GM21576 (cell line): Measurements from ENCODE around the gene GRID1.

ENCODE experiments used
- ATAC-seq: cut with Tn5 transposase; IDR thresholded peaks from one replicate; pipeline ENCODE4 v1.9.1; 2021; ENCODE audit warnings: mild to moderate bottlenecking, moderate library complexity; ENCODE audit not compliant: unreplicated experiment

The GRID1 gene

DNA sequence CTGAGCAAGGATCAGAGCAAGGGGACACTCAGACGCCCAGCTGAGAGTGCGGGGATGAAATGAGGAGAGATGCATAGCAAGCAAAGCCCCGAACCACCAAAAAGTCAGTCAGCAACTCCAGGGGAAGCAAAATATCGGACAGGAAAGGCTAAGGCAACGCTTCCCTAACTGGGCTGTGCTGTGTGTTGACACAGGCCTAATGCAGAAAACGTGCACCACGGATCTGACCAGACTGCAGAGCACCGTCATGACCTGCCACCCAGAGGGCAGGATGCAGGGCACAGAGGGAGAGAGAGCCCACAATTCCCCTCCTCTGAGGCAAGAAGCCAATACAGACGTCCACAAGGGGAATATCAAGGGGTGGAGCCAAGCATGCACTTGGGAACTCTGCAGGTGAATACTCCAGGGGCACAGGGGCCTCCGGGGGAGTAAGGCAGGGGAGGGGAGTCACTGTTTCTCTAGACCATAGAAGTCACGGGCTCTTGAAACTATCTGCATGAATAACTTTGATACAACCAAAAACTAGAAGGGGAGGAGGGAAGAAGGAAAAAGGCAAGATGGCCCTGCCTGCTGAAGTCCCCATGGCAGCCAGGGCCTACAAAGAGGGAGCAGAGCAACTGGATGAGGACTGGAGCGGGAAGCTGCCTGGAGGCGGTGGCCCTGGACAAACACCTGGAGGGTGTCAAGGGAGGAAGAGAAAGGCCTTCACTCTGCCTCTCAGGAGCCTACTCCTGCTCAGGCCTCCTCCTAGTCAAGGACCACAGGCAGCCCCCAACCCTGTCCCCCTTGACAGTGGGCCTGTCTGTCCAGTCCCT lies 26.2 kb downstream of the GRID1 start:
- ATAC-seq, result no peak

DNA sequence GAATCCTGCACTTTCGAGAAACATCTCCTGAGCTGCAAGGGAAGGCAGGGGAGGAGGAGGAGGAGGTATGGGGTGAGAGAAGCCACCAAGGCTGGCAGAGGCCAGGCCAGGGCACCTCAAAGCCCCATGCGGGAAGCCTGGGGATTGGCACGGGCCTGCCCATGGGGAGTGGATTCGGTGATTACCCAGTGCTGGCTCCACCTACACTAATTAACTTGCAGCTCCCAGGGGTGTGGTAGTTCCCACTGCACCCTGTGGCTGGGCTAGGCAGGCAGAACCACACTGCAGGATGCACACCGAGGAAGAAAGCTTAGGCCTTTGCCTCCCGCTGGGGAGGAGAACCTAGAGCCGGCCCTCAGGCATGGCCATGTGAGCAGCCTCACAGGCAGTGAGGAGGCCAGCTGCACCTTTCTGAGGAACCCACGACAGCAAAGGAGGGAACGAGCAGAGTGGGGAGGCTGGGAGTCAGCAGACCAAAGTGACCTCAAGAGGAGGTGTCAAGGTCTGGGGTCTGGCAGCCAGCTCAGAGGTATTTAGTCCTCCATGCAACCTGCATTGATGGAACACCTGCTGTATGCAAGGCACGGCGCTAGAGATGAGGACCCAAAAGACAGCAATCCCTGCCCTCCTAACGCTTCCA lies 27.2 kb downstream of the GRID1 start:
- ATAC-seq, result no peak

DNA sequence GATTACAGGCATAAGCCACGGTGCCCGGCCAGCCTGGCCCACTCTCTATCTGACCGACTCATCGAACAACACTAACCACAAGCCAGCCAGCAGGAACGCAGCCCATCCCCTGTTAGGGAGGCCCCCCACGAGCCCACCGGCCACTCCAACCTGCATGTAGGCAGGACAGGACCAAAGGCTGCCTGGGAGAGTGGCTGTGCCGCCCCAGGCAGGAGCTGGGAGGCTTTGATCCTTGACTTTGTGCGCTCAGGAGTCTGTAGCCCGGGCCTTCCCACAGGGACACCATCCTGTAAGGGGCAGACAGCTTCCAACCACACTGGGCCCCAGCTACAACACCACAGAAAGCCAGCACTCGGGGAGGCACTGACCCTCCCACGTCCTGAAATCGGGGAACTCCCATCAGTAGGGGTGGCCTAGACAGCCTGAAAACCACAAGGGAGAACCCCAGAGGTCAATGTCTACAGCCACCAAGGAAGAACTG lies 29.4 kb downstream of the GRID1 start:
- peak; percentile 56 for ATAC-seq

DNA sequence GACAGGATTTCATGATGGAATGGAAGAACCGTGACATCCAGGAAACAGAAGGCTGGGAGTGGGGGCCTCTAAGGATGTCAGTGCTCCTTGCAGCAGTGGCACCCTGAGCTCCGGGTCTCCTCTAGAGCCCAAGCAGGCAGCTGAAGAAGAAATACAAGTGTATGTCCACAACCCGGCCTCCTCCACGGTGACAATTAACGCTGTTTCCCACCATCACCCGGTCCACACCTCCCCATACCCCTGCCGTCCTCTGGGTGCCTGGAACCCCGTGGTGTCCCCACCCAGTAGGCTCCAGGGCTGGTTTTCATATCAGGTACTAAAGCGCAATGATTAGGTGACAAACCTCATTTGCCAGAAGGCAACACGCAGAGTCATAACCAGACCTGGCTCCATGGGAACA lies 30.3 kb downstream of the GRID1 start:
- ATAC-seq, result no peak

DNA sequence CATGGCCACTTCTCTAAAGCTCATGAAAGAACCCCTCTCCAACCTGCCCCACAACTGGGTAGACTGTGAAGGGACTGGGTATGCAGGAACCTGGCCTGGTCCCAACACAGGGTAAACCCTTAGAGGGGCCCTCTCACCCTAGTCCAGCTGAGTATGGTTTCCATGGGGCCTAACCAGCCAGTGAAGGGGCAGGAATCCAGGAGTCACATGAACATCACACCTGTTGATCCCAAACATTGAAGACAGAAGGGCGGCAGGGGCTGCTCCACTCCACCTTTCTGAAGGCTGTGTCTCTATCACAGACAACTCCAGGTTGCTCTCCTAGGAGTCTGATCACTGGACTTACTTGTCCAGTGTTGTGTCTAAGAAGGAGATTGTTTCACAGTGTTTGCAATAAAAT lies 30.8 kb downstream of the GRID1 start:
- no peak for ATAC-seq

DNA sequence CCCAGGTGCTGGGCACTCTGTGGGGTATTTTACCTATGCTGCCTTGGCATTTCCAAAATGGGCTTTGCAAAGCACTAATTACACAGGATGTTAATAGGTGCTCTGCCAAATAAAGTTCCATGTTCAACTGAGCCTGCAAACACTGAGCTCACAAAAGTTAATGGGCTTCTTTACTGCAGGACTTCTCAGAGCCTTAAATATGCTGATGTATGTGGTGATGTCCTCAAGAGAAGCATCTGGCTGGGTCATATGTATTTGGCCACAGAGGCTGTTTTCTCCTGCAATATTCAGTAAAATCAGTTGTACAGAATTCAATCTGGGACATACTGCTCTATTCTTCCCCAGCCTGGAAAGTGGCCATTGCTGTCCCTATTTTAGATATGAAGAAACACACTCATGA lies 31.3 kb downstream of the GRID1 start:
- ATAC-seq, result no peak

DNA sequence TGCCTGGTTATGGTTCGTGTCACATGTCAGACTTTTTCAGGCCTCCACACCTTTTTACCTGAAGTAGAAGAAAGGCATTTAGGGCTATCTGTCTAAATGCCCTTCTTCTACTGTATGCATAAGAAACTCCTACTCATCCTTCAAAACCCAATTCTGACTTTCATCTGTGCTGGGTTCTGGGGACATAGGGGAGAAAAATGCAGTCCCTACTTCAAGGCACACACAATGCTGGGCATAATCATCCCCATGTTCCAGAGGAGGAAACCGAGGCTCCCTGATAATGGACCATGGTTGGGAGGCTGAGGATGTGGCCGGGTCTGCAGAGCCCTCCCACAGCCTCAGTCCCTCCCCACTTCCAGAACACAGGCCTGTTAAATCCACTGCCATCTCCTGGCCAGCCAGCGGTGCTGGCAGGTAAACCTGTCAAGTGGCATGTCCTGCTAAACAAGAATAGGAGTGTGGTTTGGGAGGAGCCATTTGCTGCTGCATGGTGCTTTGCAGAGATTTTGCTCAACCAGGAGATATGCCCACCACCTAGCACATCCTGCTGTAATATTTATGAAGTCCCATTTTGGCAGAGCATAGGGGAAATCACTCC lies 32.0 kb downstream of the GRID1 start:
- no peak for ATAC-seq

DNA sequence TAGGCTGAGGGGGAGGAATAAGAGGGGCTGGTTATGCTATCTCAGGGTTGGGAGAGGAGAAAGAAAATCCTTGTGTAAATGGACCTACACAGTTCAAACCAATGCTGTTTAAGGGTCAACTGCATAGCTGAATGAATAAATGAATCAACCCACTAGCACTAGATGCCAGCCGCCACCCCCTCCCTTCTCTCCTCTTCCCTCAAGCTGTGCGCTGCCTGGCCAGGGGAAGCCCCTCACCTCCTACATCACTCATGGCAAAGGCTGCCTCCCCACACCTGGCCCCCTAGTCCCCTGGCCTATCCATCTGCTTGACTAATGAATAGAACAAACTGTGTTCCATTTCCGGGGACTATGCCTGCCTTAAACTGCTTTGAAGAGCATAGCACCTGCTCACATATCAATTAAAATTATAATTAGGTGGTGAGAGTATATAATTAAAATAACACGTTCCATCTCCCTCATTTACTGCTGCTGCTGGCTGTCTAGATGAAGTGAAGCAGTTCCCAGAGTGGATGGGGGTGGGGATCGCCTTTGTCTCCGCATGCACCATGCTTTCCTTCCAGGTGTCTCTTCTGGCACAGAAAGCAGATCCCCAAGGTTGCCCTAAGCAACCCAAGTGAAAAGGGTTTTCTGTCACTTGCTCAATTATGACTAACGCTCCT lies 32.6 kb downstream of the GRID1 start:
- ATAC-seq, result no peak

DNA sequence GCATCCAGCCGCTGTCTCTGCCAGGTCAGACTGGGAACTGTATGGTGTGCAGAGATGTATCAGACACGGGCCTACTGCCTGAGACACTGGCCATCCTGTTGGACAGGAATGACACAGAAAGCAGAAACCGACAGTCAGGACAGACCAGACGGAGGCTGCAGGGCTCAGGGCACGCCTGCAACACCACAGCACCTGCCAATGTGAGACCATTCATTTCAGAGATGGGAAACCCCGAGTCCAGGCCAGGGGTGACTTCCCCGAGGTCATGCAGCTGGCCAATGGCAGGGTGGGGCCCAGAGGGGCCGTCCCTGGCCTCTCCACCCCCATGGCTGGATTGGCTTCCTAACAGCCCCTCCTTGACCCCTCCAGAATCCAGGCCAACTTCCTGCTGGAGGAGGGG lies 34.7 kb downstream of the GRID1 start:
- ATAC-seq, result no peak

DNA sequence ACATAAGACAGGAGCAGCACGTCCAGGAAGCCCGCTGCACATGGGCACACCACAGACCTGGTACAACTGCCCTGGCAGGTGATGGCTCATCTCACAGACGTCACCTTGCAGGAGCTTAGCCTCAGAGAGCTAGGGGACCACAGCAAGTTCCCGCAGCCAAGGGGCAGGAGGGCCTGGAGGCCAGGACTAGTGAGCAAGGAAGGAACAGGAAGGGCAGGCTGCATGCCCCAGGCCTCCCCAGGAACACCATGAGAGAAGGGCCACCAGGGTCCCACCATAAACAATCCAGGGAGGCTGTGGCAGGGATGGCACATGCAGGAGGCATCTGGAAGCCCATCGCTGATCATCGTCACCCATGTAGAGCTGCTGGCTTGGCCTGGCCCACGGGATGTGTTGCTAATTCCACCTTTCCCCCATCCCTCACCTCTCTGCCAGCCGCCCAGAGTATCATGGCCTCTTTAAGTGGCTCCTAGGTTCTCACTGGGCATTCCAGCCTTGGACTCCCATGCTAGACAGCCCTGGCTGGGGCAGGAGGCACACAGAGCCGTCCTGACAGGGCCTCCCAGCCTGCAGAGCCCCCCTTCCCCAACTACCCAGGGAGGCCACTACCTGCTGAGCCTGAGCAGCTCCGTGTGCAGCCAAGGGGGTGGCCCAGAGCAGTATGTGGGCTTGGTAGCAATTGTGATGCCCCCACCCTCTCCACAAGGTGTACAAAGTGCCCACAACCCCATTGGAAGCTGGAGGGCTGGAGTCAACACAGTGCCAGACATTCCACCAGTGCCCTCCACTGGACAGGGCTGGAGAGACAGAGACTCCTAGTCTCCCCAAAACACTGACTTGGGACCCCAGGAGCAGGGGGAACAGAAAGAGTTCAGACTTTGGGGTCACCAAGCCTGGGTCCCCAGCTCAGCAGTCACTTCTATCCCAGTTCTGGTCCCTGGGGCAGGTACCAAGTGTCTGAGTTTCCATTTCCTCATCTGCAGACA lies 35.5 kb downstream of the GRID1 start:
- no peak for ATAC-seq

DNA sequence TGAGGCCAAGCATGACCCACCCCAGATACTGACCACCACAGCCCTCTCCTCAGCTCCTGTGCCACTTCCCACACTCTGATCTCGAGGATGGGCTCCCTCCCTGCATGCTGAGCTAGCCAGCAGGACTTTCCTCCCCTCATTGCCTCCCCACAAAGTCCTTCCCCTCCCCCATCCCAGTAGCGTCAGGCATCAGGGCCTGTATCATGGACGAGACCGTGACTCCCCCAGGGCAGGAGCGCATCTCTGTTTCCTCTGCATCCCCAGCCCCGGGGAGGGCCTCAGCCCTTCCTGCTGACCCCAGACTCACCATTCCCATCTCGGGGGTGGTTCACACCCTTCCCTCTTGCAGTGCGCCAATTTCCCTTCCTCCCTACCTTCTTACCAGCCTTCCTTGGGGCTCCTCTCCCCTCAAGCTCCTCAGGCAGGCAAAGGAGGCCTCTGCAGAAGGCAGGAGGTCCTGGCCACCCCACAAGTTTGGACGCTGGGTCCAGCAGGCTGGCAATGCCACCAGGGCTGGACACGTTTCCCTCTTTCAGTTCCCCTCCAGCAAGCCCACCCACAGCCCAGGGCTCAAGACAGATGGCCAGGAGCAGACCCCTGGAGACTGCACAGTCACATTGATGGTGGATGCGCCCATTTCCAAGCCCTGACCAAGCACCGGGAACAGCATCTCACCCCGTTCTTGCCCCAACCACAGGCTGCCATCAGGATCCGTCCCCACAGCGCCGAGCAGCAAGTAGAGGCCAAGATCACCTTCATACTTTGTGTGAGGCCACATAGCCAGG lies 36.5 kb downstream of the GRID1 start:
- ATAC-seq, result no peak

DNA sequence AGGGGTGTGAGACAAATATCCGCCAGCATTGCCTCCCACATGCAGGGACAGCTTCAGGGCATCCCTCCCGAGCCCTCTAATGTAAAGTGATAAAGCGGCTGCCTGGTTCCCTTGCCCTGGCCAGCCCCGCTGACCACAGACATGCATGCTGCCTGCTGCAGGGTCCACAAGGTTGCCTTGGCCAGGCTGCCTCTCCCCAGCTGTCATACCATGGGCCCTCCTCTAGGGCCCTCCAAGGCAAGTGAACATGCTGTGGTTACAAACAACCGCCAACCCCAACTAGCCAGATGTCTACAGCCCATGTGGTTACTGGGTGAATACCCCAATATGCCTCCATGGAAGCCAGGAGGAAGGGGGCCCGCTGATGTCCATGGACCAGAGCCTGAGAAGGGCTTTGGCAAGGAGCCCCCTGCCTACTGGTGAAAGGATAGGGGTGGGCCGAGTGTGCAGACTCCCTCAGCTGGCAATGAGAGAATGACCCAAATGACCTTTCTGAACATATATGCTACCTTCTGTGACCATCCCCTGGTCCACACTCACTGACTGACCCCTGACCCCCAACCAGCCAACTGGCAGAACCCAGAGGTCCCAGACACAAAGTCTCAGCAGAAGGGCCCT lies 37.4 kb downstream of the GRID1 start:
- ATAC-seq, result no peak

DNA sequence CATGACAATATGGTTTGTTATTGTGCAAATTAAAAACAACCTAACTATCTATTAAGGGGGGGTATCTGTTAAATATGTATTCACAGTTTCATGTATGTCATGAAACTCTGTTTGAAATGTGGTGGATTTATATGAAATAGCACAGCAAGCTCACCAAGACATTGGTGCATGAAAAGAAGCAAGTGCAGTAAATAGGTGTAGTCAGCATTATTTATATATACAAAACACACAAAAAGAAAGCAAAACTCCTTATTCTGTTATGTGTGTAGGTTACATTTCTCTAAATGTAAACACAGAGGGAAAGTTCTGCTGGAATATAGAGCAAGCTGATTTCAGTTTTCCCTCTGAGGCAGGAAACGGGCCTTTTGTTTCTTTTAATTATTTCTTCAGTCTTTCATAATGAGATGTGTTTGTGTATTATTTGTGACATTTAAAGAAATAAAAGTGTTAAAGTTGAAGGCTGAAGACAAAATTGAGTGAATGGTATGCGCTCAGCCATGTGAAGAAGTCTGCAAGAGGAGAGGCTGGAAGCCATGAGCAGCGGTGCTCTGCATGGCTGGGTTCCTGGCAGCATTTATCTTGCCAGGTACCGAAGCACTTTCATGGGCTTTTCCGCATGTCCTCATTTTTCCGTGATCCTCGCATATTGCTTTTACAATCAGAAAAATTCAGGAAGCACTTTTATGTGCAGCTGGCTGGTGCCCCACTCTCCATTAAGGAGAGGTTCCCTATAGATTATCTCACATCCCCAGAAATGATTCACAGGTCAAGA lies 38.5 kb downstream of the GRID1 start:
- ATAC-seq, result no peak

DNA sequence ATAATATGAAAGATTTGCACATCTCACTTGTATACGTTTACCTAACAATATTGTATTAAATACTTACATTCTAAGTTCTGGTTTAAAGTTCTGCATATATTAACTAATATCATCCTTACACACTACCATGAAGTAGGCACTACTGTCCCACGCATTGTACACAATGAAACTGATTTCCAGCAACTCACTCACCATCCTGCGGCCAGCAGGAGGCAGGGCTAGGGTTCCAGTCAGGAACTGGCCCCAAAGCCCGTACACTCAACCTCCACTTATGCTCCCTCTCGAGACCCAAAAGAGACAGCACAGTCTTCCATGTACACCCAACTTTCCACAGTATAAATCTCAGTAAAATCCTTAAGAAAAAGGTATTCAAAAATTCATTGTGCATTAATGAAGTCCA lies 41.4 kb downstream of the GRID1 start:
- ATAC-seq, result no peak

DNA sequence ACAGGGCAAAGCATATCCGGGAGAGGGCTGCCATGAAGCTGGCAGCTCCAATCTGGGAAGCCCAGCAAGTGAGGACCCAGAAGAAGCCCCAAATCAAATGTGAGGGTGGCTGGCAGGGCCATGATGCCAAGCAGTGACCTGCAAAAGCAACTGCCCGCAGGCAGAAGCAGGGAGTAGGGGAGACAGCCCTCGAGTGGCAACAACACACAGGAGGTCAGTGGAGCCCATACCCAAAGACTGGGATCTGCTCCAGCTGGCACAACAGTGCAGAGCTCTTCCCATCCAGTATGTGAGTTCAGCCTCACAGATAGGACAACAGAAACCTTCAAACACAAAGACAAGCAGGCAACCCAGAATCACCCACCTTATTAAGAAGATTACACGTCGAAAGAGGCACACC lies 45.0 kb downstream of the GRID1 start:
- no peak for ATAC-seq

DNA sequence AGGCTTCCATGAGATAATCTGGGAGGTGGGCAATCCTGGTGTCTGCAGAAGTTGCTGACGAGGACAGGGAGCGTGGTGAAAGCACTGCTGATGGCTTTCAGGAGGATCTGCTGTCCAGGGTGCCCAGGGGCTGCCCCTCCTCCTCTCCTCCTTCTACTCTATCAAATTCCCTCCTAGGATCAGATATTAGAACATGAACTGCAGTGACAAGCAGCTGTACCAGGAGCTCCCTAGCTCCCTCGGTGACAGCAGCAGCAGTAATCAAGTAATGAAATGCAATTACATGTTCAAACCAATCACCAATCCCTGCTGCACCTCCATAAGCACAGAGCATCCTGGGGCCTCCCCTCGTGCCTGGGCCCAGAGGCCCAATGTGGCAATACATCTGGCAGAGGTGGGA lies 46.9 kb downstream of the GRID1 start:
- no peak for ATAC-seq

DNA sequence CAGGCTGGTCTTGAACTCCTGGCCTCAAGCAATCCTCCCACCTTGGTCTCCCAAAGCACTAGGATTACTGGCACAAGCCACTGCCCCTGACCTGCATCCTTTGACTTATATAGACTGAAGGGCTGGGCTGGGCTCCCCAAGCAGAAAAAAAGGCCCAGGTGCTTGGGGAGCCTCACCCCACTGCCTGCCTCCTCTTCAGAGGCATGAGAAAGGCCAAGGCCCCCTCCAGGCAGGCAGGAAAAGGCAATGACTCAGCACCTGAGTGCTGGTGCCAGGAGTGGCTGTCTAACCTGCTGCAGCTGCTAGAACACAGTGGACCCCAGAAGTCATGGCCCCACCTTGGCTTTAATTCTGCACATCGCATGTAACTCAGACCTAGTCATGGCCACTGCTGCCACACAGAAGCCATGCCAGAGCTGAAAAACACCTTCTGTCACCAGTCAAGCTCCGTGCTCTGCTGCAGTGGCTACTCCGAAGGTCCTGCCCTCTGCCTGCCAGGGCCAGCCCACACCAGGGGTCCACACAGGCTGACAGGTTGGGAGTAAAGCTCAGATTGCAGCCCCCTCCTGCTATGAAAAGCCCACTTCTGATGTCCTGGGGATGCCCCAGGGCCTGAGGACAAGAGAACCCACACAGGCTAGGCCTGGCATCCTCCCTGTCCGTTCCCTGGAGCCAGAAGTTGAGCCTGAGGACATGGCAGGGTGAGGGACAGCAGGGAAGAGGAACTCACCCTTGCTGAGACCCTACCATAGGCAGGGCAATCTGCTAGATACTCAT lies 48.5 kb downstream of the GRID1 start:
- ATAC-seq, result no peak

DNA sequence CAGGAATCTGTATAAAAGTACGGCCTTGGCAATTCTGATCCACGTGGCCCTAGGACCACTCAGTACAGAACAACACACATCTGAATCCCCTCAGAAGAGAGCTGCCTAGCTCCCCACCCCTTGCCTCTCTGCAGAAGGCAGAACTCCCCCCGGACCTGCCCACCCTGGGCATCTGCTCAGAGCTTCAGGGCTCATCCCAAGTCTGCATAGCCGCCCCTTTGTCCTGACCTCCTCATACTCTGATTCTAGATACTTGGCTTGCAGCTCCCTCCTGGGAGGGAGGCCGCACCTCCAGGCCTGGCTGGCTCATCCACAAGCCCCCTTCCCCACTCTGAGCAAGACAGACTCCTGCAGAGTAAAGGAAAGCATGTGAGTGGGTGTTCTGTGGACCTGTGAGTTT lies 49.6 kb downstream of the GRID1 start:
- no peak for ATAC-seq
